Right hindlimb (tissue), 1 donor: ENCODE data around the gene TGFBI.

Experiments
- DNase-seq: peaks from one replicate; pipeline ENCODE4 v3.0.0-alpha.2; 2018

TGFBI gene

DNA sequence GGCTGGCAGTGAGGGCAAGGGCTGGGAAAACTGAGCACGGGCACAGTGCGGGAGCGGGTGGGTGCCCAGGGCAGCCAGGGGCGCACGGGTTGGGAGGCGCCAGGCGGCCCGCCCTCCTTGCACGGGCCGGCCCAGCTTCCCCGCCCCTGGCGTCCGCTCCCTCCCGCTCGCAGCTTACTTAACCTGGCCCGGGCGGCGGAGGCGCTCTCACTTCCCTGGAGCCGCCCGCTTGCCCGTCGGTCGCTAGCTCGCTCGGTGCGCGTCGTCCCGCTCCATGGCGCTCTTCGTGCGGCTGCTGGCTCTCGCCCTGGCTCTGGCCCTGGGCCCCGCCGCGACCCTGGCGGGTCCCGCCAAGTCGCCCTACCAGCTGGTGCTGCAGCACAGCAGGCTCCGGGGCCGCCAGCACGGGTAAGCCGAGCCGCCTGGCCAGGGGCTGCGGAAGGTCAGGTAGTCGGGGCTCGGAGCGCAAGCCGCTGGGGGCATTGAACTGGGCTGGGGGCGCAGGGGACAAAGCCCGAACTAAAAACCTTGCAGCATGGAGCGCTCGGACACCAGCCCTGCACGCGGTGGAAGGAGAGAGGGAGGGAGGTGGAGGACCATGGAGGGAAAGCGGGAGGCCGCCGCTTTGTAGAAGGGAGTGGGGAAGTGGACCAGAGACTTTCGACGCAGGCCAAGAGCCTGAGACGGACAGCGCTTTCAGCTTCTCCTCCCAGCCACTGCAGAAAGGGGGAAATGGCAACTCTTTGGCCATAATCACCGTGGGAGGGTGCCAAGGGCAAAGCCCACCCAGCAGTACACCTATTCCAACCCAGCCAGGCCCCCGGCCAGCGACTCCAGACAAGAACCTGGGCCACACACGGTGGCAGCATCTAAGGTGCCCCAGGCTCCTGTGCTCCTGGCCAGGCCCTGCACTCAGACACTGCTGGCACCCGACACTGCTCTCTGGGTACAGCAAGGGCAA lies at the start of gene TGFBI:
Gene TGFBI, plus strand, starts transcription at position 207 of the 961 bp plus-strand sequence. Its CDS starts 68 bp downstream, at position 275.
- DNase-seq = peak; percentile 79

GRCh38 chr5:135978993-135979392 lies 49.8 kb upstream of the TGFBI start:
- DNase-seq = no peak

GRCh38 chr5:135979510-135979909 lies 49.3 kb upstream of the TGFBI start:
- DNase-seq = peak; percentile 72

DNA sequence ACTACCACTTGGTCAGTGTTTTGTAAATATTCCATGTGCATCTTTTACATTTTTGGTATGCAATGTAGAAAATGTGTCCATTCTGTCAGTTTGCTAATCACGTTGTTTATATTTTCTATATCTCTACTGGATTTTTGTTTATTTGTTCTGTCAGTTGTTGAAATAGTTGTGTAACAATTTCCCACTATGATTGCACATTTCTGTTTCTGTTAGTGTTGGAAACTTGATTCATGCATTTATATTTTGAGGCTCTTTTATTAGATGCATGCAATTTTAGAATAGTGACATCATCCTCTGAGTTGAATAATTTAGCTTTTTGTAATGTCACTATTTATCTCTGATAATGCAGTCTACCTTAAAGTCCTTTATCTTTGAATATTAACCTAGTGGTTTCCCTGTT lies 48.2 kb upstream of the TGFBI start:
- DNase-seq = no peak

- no peak for DNase-seq
Measured at GRCh38 chr5:135985951-135986350, 42.8 kb upstream of the TGFBI start.

GRCh38 chr5:135986401-135986800 lies 42.4 kb upstream of the TGFBI start:
- no peak for DNase-seq

DNA sequence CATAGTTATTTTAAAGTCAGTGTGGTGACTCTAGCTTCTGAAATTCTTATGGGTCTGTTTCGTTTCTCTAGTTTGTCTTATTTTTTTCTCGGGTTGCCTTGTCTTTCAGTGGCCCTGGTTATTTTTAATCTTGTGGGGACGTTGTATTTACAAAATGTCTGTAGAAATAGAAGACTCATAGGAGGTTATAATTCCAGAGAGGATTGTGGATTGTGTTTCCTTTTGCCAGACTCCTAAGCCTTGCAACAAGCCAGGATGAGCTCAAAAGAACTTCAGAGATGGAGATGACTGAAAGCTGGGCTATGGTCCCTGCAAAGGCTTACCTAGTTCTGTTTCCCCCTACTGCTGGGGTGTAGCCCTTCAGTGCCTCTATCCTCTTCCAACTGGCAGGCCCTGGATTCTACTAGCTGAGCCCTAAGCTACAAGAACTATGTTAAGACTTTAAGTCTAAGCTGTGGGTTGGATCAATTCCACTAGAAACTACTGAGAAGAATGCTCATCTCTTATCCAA lies 41.8 kb upstream of the TGFBI start:
- DNase-seq = no peak

GRCh38 chr5:135988546-135988945 lies 40.2 kb upstream of the TGFBI start:
- DNase-seq = no peak

DNA sequence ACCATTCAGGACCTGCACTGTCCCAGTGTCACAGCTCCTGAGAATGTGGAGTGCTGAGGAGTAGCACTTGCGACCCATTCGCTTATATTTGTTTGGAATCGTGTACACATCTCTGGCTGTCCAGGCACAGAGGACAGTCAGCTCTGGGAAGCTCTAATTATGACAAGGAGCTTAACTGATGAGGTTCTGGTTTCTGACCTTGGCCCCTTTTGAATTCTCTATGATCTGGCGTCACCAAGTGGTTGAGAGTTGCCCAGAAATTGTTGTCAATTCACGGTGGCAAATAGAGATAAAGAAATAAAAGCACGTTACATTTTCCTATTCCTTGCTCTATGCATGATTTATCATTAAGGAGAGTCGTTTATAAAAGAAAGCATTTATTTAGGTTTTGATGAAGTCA lies 39.1 kb upstream of the TGFBI start:
- no peak for DNase-seq

DNA sequence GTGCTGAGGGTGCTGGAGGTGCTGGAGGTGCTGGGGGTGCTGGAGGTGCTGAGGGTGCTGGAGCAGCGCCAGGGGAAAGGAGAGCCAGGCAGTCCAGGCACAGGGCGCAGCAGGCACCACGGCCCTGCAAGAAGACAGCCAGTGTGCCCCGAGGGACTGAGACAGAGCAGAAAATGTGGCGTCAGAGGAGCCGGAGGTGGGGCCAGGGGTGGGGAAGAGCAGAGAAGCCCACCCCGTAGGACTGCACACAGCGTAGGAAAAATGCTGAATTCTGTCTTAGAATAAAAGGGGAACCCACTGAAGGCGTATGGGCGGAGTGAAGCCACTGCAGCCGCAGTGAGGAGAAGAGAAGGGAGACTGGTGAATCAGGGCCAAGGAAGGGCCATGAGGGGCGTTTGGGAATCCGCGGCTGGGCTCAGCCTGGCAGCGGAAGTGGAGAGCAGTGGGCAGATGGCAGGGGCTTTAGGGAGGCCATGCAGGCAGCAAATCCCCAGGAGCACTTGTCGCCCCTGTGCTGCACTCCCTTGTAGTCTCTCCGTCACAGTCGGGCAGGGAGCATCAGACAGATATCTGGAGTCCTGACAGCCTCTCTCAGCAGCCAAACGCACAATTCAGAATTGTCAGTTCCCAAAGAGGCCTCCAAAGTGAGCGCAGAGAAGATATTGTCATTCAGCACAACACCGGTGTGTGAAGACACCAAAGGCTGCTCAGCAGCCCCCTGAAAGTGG lies 38.1 kb upstream of the TGFBI start:
- DNase-seq = no peak

DNA sequence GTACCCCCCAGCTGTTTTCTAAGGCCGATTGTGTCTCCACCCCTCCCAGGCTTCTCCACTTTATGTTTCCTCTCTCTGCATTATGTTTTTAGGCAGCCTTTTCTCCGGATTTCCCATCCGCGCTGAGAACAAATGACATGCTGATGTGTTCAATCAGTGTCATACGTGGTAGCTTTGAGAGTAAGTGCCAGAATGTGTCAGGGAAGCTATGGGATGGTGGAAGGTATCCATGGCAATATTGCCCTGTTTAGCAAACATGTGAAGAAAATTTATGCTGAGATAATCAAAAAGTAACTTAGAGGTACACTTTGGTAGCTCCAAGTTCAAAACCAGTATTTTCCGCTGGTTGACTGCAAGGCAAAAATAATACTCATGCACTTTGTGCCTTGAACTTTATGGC lies 37.4 kb upstream of the TGFBI start:
- no peak for DNase-seq

DNA sequence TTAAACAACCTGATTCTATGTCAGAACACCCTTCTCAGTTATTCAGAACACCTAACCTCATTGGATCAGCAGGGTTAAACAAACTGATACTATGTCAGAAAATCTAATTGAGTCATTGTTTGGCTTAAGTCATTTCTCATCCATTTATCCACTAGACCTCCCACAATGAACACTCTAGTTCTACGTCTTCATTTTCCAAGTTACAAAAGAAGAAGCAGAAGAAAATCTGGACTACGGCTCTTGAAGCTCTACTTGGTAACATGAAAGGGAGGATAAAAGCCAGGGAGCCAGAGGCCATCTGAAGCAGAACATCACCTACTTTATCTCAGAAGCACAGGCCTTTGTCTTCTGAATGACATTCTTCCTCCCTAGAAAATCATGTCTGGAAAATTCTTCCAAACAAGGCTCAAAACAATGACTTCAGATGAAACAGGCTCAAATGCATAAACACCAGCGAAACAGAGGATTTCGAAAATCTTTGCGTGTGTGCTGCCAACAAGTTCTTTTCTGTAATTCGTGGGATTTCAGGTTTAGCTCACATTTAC lies 35.4 kb upstream of the TGFBI start:
- DNase-seq = no peak

DNA sequence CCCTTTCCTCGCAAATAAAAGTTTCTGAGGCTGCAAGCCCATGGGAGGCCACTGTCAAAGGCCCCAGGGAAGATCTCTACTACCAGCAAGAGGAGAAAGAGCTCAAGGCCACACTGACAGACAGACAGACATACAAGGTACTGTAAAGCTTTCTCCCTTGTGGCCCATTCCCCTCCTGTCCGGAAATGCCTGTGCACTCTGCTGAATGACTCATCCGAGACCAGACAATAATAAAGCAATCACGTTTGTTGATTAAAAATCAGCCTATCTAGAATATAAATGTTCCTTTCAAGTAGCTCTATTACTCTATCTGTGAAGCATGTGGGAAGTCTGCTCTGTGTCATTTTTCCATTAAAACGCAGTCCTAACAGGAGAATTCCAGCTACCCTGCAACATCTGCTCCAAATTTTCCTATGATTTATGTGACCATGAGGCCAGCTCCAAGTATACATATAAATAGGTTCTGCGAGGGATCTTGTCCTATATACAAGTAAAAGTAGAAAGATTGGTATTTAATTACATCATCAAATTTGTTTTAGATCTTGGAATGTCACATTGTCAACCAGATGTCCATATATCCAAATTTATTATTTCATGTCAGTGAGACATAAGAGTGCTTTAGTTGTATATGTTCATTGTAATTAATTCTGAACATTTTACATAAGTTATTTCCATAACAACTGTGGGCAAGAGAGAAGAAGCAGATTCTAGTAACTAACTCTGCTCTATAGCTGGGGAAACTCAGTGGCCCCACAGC lies 34.7 kb upstream of the TGFBI start:
- DNase-seq = peak; percentile 58

DNA sequence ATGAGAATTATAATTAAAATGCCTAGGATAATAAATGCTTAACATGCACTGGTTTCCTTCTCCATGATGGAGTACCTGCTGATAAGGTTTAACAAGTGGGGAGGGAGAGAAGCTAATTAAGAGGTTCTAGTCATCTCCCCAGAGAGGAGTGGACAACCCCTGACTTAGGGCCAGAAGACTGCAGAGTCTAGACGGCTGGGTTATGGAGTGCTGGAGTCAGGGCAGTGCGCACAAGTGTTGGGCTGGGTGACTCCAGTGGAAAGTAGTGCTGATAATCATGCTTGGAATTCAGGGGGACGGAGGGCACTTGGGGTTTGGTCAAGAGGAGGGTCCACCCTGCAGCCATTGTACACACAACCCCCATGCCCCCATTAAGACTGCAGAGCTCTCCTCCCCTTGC lies 32.8 kb upstream of the TGFBI start:
- no peak for DNase-seq

DNA sequence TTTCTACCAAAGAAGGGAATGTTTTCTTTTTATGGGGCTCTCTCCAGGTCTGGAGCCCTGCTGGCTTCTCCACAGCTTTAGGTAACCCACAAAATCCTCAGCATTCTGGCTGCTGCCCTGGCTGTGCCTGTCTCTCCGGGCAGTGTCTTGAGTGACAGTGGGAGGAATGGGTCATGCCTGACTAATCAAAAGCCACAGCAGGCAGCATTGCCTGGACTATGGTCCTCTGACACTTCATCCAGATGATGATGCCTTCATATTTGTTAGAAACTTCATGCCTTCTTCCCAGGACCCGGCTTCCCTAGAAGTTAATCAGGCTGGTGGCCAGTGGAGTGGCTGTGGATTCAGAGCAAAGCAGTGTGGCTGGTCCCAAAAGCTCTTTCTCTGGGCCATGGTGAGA lies 32.2 kb upstream of the TGFBI start:
- DNase-seq = no peak

GRCh38 chr5:135997673-135998335 lies 31.0 kb upstream of the TGFBI start:
- DNase-seq = no peak

- no peak for DNase-seq
Measured at GRCh38 chr5:135998889-135999288, 29.9 kb upstream of the TGFBI start.

- DNase-seq = no peak
Measured at GRCh38 chr5:135999406-136000139, 29.2 kb upstream of the TGFBI start.

- no peak for DNase-seq
Measured at GRCh38 chr5:136000147-136000546, 28.6 kb upstream of the TGFBI start.

DNA sequence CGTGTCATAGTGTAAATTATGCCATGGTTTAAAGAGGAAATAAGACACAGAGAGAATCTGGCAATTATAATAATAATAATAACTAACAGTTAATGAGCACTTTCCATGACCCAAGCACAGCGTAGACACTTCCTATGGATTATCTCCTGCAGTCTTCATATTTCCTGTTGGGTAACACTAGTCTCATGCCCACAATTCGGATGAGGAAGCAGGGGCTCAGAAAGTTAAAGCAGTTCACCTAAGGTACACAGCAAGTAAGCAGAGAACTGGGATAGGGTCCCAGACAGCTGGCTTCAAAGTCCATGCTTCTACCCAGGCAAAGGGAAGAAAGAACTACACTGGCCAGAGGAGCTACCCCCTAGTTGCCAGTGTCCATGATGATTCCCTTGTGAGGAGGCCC lies 27.9 kb upstream of the TGFBI start:
- DNase-seq = no peak

GRCh38 chr5:136001466-136001981 lies 27.3 kb upstream of the TGFBI start:
- DNase-seq = peak; percentile 81
